GM12864 (cell line): ENCODE results near the gene HPX.
A peak's percentile ranks its signal among the peaks of the same experiment; 100 is the strongest.
"Not testable (repeated sequence)": the region's sequence is repeated elsewhere in the genome, so short reads cannot be mapped to it uniquely, and the experiment has no call there.

ENCODE experiments used
- DNase-seq: peaks from one replicate; pipeline ENCODE4 v3.0.0-alpha.2; 2011; ENCODE audit warnings: low read depth
- H3K4me3 ChIP-seq: 2 replicates; pipeline ENCODE4 v1.5.1; 2011; ENCODE audit warnings: mild to moderate bottlenecking, low read depth, low read length, control low read depth
- CTCF ChIP-seq: IDR thresholded peaks from 2 replicates; pipeline ENCODE4 v1.5.1; 2011; ENCODE audit warnings: low read depth, mild to moderate bottlenecking, moderate library complexity, low read length, control low read depth, inconsistent platforms; ENCODE audit errors: missing control alignments

Gene HPX

GRCh38 chr11:6393989-6394670, 46.7 kb downstream of the HPX start:
- H3K4me3 ChIP-seq, result no peak overlapping the region
- TF ChIP-seq CTCF, result no peak
- DNase-seq, result no peak

GRCh38 chr11:6392251-6392650, 48.5 kb downstream of the HPX start:
- H3K4me3 ChIP-seq, DNase-seq: not testable (repeated sequence)

GRCh38 chr11:6391537-6392134, 49.2 kb downstream of the HPX start:
- no peak for TF ChIP-seq CTCF
- no peak overlapping the region for H3K4me3 ChIP-seq
- DNase-seq, result no peak

- DNase-seq, result no peak
- no peak for TF ChIP-seq CTCF
- peak overlapping the region; percentile 76 for H3K4me3 ChIP-seq
These were observed 49.9 kb downstream of the HPX start for GRCh38 chr11:6390718-6391469.

- TF ChIP-seq CTCF, result no peak
- DNase-seq, result peak; percentile 59
- peak within 1 kb of the TSS; percentile 76 for H3K4me3 ChIP-seq
These were observed 50.7 kb downstream of the HPX start, which contains the start of gene SMPD1 for GRCh38 chr11:6389905-6390717. SMPD1 (plus strand) TSS chr11:6390474; CDS start chr11:6390599, 125 bp downstream.

GRCh38 chr11:6388748-6389147, 52.0 kb downstream of the HPX start:
- no peak overlapping the region for H3K4me3 ChIP-seq
- DNase-seq, result no peak
- TF ChIP-seq CTCF, result no peak
